Nucleus accumbens (tissue), 56 donors: ENCODE results near the gene HIPK2.
"Not testable (repeated sequence)": the region's sequence is repeated elsewhere in the genome, so short reads cannot be mapped to it uniquely, and the experiment has no call there.

ENCODE experiments used
- DNase-seq, 56 donors: peaks; one replicate each; lab custom pipeline; 2025; lab: John Stamatoyannopoulos, UW

Gene HIPK2

GRCh38 chr7:139557857-139558581 is 219.8 kb downstream of the HIPK2 start:
- DNase-seq: no peak

DNA sequence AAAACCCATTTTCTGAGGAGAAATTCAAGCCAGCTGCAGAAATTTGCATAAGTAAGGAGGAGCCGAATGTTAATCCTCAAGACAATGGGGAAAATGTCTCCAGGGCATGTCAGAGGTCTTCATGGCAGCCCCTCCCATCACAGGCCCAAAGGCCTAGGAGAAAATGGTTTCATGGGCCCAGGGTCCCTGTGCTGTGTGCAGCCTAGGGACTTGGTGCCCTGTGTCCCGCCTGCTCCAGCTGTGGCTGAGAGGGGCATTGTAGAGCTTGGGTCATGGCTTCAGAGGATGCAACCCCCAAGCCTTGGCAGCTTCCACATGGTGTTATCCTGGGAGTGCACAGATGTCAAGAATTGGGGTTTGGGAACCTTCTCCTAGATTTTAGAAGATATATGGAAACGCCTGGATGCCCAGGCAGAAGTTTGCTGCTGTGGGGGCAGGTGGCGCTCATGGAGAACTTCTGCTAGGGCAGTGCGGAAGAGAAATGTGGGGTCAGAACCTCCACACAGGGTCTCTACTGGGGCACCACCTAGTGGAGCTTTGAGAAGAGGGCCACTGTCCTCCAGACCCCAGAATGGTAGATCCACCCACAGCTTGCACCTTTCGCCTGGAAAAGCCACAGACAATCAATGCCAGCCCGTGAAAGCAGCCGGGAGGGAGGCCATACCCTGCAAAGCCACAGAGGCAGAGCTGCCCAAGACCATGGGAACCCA is 223.7 kb downstream of the HIPK2 start:
- not testable (repeated sequence) for DNase-seq

DNA sequence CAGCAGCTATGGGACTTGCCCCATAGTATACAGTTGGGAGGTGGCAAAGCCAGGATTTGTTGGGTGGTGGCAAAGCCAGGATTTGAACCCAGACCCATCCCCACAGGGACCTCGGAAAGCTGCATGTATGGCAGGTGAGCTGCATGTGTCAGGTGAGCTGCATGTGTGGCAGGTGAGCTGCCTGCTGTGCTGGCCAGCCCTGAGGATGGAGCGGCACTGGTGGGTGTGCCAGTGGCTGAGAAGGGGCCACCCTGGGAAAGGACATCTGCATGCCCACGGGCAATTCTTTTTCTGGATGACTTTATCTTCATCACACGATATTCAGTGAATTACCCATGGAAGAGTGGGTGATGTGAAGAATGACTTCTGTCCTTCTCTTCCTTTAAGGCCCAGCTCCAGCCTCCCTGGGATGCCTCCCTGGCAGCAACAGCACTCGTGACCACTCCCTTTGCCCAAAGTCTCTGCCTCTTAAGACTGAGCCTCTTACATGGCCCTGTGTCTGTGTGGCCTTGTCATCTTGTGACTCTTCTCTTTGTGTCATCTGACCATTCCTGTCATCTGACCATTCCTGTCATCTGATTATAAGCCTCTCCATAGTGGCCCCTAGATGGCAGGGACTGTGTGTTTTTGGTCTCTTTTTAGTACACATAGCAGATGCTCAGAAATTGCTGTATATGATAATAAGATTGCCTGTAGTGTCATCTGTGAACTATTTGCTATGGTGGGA is 229.3 kb downstream of the HIPK2 start:
- DNase-seq: no peak

- DNase-seq: no peak
Measured at GRCh38 chr7:139544645-139545044, 233.2 kb downstream of the HIPK2 start.

DNA sequence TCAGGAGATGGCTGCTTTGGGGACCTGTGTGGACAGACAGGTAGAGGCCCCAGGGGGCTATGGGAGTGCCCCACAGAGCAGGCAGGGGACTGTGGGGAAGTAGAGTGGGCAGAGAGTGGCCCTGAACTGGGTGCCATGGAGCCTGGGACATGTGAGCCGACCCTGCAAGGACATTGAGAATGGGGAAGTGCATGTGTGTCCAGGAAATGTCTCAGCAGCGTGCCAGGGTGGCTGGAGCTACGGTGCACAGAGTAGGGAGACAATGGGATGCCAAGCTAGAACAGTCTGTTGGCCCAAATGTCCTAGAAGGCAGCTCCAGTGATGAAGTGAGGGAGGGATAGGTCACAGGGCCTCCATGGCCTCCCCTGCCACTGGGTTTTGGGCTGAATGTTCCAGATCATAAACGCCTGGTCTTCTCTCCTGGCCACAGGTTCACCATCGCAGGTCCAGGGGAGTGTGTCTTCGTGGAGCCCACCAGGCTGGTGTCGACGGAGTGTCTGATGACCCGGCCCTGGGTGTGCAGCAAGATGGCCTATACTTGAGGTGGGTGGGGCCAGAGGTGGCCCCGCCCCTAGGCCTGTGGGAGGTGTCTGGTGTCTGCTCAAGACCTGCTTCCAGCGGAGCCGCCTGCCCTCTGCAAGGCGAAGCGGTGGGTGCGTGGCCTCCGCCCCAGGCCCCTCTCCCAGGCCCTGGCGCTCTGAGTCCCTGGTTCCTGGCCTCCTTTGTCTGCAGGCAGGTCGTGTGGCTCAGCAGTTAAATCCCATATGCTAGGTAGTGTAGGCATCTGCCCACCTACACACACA is 233.8 kb downstream of the HIPK2 start:
- no peak for DNase-seq

GRCh38 chr7:139542308-139543151 is 235.3 kb downstream of the HIPK2 start:
- no peak for DNase-seq

GRCh38 chr7:139541600-139542307 is 236.0 kb downstream of the HIPK2 start:
- DNase-seq: no peak

GRCh38 chr7:139540203-139540602 is 237.6 kb downstream of the HIPK2 start:
- DNase-seq: no peak

GRCh38 chr7:139538881-139539635 is 238.7 kb downstream of the HIPK2 start:
- no peak for DNase-seq

DNA sequence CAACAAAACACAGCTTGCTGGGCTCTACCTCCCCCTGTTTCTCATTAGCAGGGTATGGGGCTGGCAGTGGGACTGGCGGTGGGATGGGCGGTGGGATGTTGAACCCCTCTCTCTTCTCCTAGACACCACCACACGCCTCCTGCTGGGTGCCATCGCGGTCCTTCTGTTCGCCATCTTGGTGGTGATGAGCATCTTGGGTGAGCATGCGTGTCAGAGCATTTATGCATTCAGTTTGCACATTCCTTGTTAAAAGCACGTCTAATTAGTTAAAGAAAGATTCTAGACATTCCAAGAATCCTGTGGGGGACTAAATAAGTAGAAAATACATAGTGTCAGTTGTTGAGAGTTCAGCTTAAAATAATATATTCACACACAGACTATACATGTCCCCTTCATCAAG is 241.6 kb downstream of the HIPK2 start:
- no peak for DNase-seq

DNA sequence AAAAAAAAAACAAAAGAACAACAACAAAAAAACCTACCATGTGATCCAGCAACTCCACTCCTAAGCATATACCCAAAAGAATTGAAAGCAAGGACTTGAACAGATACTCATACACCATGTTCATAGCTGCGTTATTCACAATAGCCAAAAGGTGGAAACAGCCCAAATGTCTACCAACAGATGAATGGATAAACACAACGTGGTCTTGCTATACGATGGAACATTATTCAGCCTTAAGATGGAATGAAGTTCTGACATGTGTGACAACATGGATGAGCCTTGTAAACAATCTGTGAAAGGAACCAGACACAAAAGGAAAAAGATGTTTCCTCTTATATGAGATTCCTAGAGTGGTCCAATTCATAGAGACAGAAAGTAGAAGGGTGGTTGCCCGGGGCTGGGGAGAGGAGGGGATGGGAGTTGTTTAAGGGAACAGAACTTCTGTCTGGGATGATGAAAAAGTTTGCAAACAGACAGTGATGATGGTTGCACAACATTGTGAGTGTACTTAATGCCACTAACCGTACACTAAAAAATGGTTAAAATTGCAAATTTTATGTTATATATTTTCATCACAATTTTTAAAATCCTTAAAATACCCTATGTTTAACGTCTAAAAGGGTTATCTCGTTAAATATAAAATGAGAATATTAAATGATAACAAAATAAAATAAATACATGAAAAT is 242.7 kb downstream of the HIPK2 start:
- DNase-seq: no peak

- DNase-seq: no peak
Measured at GRCh38 chr7:139534096-139534495, 243.7 kb downstream of the HIPK2 start.

DNA sequence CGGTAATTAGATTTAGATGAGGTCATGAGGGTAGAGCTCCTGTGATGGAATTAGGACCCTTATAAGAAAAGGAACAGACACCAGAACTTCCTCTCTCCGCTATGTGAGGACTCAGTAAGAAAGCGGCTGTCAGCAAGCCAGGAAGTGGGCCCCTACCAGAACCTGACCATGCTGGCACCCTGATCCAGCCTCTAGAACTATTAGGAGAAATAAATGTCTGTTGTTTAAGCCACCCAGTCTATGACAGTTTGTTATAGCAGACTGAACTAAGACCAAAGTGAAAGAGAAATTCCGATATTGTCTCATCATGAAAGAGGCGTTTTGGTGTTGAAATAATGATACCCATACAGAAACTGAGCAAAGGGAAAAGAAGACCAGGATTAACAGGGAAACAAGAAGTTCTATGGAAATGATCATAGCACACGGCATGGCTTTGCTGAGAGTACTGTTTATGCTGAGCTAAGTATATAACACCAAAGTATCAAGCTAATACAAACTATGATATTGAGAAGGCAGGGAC is 245.1 kb downstream of the HIPK2 start:
- DNase-seq: no peak

- DNase-seq: no peak
Measured at GRCh38 chr7:139531094-139531493, 246.7 kb downstream of the HIPK2 start.

DNA sequence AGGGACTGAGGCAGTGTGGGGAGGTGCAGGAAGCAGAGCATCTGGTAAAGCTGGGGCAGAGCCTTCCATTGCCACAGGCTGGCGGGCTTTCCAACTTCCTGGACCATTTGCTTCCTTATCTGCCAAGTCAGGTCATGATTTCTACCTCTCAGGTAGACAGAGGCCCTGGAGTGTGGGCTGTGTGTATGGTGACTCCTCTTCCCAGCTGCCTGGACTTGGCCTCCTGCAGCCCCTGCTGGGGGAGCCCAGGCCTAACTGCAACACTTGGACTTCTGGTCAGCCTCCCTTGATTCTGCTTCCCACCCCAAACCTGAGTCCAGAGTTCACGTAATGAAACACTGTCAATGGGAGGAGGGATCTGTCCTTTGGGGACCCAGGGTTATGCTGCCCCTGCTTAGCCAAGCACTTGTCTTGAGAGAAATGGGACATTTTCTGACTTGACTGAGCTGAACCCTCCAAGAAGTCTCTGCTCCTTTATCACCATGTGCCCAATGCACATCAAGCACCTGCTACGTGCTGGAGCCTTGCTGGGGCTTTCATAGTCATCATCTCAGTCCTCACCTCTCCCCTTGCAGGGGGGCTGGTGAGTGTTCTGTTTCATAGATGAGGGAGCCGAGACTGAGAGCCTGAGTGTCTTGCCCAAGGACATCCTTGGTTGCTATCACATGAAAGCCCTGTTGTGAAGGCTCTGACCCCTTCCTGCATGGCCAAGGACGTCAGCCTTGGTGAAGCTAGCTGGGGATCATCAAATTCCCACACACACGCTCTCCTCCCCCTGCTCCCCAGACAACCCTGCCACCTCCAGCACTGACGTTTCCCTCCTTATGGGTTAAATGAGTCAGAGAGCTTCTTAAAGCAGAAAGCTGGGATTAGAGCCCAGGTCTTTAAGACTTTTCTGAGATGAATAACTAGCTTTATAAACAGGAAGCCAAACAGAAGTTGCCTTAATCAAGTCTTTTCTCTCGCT is 250.9 kb downstream of the HIPK2 start:
- DNase-seq: no peak

DNA sequence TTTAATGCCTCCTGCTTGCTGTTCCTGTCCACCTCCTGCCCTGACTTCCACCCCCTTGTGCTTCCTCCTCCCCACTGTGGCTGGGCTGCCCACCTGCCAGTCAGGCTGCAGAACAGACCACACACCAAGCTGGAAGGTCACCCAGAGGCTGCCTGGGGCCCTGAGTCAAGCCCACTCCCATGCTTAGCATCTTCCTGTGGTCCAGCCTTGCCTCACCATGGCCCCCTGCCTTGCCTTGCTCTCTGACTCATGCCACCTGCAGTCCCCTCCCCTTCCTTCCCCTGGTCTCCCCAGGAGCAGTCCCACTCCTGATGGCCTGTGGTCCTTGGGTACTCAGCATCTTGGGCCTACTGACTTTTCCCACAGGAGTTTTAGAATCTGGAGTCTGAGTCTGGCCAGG is 252.0 kb downstream of the HIPK2 start:
- no peak for DNase-seq
